NB4 (cell line): ENCODE results near the gene SLAMF6.
"Not testable (repeated sequence)": the region's sequence is repeated elsewhere in the genome, so short reads cannot be mapped to it uniquely, and the experiment has no call there.

Source experiments
- DNase-seq: peaks from one replicate; pipeline ENCODE4 v3.0.0; 2010; ENCODE audit warnings: low read depth
- H3K4me3 ChIP-seq: one replicate; pipeline ENCODE4 v1.5.1; 2011; ENCODE audit warnings: mild to moderate bottlenecking, low read depth, low read length, moderate library complexity
- MAX ChIP-seq: IDR thresholded peaks from 2 replicates; pipeline ENCODE4 v1.6.1; 2011; ENCODE audit warnings: low read depth, low read length
- MYC ChIP-seq: IDR thresholded peaks from 2 replicates; pipeline ENCODE4 v1.6.1; 2011; ENCODE audit warnings: low read depth, low read length
- POLR2A ChIP-seq: IDR thresholded peaks from 2 replicates; pipeline ENCODE4 v1.6.1; 2011; ENCODE audit warnings: mild to moderate bottlenecking; ENCODE audit not compliant: insufficient read length; ENCODE audit errors: extremely low read depth
- TF ChIP-seq, protein P1 (sequence below): IDR thresholded peaks from one replicate; pipeline ENCODE4 v1.5.1; 2012; ENCODE audit warnings: low read depth, low read length

The SLAMF6 gene

GRCh38 chr1:160539990-160540858 is 17.2 kb upstream of the SLAMF6 start:
- TF ChIP-seq MYC: peak; percentile 79
- TF ChIP-seq MAX: peak; percentile 52; the same call in 1 of the 2 replicates
- peak; percentile 18 for TF ChIP-seq POLR2A
- TF ChIP-seq, protein P1, sequence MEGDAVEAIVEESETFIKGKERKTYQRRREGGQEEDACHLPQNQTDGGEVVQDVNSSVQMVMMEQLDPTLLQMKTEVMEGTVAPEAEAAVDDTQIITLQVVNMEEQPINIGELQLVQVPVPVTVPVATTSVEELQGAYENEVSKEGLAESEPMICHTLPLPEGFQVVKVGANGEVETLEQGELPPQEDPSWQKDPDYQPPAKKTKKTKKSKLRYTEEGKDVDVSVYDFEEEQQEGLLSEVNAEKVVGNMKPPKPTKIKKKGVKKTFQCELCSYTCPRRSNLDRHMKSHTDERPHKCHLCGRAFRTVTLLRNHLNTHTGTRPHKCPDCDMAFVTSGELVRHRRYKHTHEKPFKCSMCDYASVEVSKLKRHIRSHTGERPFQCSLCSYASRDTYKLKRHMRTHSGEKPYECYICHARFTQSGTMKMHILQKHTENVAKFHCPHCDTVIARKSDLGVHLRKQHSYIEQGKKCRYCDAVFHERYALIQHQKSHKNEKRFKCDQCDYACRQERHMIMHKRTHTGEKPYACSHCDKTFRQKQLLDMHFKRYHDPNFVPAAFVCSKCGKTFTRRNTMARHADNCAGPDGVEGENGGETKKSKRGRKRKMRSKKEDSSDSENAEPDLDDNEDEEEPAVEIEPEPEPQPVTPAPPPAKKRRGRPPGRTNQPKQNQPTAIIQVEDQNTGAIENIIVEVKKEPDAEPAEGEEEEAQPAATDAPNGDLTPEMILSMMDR: no peak
- H3K4me3 ChIP-seq: peak overlapping the region; percentile 26
- peak; percentile 99 for DNase-seq

DNA sequence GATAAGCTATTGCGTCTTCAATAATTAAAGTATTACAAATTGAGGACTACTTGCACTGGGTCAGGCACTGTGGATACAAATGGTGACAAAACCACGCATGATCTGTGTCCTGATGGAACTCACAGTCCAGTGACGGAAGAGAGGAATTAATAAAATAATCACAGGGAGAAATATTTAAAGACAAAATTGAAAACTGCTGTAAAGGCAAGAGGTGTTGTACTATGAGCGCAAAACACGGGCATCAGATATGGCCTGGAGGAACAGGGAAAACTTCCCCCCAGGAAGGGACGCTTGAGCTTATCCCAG is 16.6 kb upstream of the SLAMF6 start:
- no peak for DNase-seq
- TF ChIP-seq MAX (no peak), MYC (no peak), POLR2A (no peak)
- TF ChIP-seq, protein P1: no peak
- H3K4me3 ChIP-seq: peak overlapping the region; percentile 26

DNA sequence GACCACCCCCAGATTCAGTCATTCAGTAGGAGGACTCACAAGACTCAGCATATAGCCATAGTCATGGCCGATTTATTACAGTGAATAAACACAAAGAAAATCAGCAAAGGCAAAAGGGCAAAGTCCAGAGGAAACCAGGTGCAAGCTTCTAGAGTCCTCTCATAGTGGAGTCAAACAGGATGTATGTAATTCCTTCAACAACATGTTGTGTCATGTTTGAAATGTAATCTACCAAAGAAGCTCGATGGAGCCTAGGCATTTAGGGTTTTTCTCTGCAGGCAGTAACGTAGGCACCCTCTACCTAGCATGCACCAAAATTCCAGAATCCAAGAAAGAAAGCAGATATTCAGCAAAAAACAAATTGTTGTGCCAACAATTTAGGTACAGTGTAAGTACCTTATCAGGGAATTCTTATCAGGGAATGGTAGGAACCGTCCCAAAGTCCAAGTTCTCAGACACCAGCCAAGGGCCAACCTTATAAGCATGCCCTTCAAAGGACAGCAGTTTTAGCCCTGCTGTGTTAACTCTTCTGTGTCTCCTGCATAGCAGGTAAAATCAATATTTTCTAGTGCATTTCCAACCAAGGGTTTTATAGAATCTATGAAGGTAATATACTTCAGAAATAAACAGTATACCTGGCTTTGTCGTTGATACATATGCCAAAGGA is 16.1 kb upstream of the SLAMF6 start:
- H3K4me3 ChIP-seq: no peak overlapping the region
- TF ChIP-seq POLR2A (no peak), MAX (no peak), MYC (no peak)
- TF ChIP-seq, protein P1: no peak
- DNase-seq: no peak

- TF ChIP-seq POLR2A (no peak), MAX (no peak), MYC (no peak)
- TF ChIP-seq, protein P1: no peak
- H3K4me3 ChIP-seq: no peak overlapping the region
- no peak for DNase-seq
Observed at GRCh38 chr1:160537714-160538665, 14.9 kb upstream of the SLAMF6 start.

DNA sequence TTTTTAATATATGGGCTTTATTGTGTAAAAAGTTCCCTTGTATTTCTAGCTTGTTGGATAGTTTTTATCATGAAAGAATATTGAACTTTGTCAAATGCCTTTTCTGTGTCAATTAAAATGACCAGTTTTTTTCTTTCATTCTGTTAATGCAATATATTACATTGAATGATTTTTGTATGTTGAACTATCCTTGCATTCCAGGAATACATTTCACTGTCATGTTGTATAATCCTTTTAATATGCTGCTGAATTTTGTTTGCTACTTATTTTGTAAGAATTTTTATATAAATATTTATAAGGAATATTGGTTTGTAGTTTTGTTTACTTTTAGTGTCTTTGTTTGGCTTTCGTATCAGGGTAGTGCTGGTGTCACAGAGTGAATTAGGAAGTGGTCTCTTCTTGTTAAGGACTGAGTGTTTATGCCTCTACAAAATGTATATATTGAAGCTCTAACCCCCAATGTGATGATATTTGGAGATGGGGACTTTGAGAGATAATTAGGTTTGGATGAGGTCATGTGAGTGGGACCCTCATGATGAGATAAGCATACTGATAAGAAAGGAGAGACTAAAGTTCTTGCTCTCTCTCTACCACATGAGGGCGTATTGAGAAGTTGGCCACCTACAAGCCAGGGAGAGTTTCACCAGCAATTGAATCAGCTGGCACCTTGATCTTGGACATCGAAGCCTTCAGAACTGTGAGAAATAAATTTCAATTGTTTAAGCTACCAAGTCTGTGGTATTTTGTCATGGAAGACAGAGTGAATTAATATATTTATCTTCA is 12.0 kb upstream of the SLAMF6 start:
- TF ChIP-seq POLR2A: no peak
- TF ChIP-seq MYC: no peak
- no peak for TF ChIP-seq MAX
- TF ChIP-seq, protein P1: no peak
- no peak overlapping the region for H3K4me3 ChIP-seq
- no peak for DNase-seq

- not testable (repeated sequence) for H3K4me3 ChIP-seq, DNase-seq
Observed at GRCh38 chr1:160532557-160532813, 9.4 kb upstream of the SLAMF6 start.

DNA sequence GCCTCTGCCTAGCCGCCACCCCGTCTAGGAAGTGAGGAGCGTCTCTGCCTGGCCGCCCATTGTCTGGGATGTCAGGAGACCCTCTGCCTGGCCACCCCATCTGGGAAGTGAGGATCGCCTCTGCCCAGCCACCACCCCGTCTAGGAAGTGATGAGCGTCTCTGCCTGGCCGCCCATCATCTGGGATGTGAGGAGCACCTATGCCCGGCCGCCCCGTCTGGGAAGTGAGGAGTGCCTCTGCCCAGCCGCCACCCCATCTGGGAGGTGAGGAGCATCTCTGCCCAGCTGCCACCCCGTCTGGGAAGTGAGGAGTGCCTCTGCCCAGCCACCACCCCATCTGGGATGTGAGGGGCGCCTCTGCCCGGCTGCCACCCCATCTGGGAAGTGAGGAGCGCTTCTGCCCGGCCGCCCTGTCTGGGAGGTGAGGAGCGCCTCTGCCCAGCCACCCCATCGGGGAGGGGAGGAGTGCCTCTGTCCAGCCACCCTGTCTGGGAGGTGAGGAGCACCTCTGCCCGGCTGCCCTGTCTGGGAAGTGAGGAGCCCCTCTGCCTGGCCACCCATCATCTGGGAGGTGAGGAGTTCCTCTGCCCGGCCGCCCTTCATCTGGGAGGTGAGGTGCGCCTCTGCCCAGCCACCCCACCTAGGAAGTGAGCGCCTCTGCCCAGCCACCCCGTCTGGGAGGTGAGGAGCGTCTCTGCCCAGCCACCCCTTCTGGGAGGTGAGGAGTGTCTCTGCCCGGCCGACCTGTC is 8.9 kb upstream of the SLAMF6 start:
- not testable (repeated sequence) for DNase-seq, H3K4me3 ChIP-seq

DNA sequence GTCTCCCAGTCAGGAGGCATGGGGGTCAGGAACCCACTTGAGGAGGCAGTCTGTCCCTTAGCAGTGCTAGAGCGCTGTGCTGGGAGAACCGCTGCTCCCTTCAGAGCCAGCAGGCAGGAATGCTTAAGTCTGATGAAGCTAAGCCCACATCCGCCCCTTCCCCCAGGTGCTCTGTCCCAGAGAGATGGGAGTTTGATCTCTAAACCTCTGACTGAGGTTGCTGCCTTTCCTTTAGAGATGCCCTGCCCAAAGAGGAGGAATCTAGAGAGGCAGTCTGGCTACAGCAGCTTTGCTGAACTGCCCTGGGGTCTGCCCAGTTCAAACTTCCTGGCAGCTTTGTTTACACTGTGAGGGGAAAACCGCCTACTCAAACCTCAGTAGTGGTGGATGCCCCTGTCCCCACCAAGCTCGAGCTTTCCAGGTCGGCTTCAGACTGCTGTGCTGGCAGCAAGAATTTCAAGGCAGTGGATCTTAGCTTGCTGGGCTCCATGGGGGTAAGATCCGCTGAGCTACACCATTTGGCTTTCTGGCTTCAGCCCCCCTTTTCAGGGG is 6.4 kb upstream of the SLAMF6 start:
- not testable (repeated sequence) for H3K4me3 ChIP-seq, DNase-seq
